Naive thymus-derived CD4-positive, alpha-beta T cell (primary cell): Measurements from ENCODE around the gene NRP1. TPM values are rescaled to one million over a fixed set of nuclear protein-coding genes. Genes with fewer than 3 reads are reported as not detected.

Experiments used
- ATAC-seq: fragments of 150-1000 bp; cut with Tn5 transposase; 2 replicates; pipeline ENCODE4 v1.10.0; 2021; ENCODE audit warnings: mild to moderate bottlenecking, moderate library complexity
- CTCF ChIA-PET: fragments of 350-600 bp; sonication (Branson Sonifier 250); formaldehyde crosslinking; loops from one replicate; lab custom pipeline; 2021; ENCODE audit warnings: antibody characterized with exemption; lab: Charles Lee
- POLR2A ChIA-PET: fragments of 350-600 bp; sonication (Branson Sonifier 250); formaldehyde crosslinking; loops from one replicate; lab custom pipeline; 2021; ENCODE audit warnings: antibody characterized with exemption, inconsistent platforms; lab: Charles Lee
- DNase-seq, 9 donors: peaks; one replicate each; pipeline versions ENCODE4 v3.0.0 to v3.0.0-alpha.2; 2020 to 2022; ENCODE audit warnings: mixed read lengths in 1 of 9
- H3K27ac ChIP-seq: one replicate; pipeline ENCODE4 v1.7.0; 2013; ENCODE audit warnings: mild to moderate bottlenecking, low read depth, low read length, moderate library complexity
- H3K27me3 ChIP-seq, 2 donors: one replicate each; pipeline ENCODE4 v1.7.0; 2013; ENCODE audit warnings: low read length in 2 of 2, mild to moderate bottlenecking in 2 of 2, moderate library complexity in 2 of 2; ENCODE audit not compliant: control insufficient read depth in 2 of 2, insufficient read depth in 2 of 2
- H3K36me3 ChIP-seq, 3 experiments: 1 replicate in 2 of 3; 2 replicates in 1 of 3; pipeline ENCODE4 v1.7.0; 2013; ENCODE audit warnings: low read length in 3 of 3, mild to moderate bottlenecking in 3 of 3, moderate library complexity in 1 of 3; ENCODE audit not compliant: insufficient read depth in 3 of 3, control insufficient read depth in 2 of 3
- H3K4me1 ChIP-seq, 2 donors: one replicate each; pipeline ENCODE4 v1.7.0; 2013; ENCODE audit warnings: low read length in 2 of 2, mild to moderate bottlenecking in 2 of 2, moderate library complexity in 1 of 2; ENCODE audit not compliant: control insufficient read depth in 2 of 2, insufficient read depth in 2 of 2
- H3K4me3 ChIP-seq: 2 replicates; pipeline ENCODE4 v1.7.0; 2013; ENCODE audit warnings: mild to moderate bottlenecking, low read length
- H3K9me3 ChIP-seq, 3 experiments: 1 replicate in 2 of 3; 2 replicates in 1 of 3; pipeline ENCODE4 v1.7.0; 2013; ENCODE audit warnings: low read length in 3 of 3; ENCODE audit not compliant: control insufficient read depth in 2 of 3
- H3K27ac Mint-ChIP-seq, 9 donors: one replicate each; pipeline ENCODE4 v1.8.0; 2020 to 2022; ENCODE audit warnings: mixed read lengths in 9 of 9, mild to moderate bottlenecking in 8 of 9, moderate library complexity in 5 of 9, inconsistent platforms in 2 of 9
- H3K27me3 Mint-ChIP-seq, 5 donors: one replicate each; pipeline ENCODE4 v1.8.0; 2021 to 2022; ENCODE audit warnings: mixed read lengths in 5 of 5, mild to moderate bottlenecking in 1 of 5
- H3K36me3 Mint-ChIP-seq, 5 donors: one replicate each; pipeline ENCODE4 v1.8.0; 2020 to 2022; ENCODE audit warnings: mixed read lengths in 5 of 5, mild to moderate bottlenecking in 3 of 5, inconsistent platforms in 1 of 5
- H3K4me1 Mint-ChIP-seq, 7 donors: one replicate each; pipeline ENCODE4 v1.8.0; 2020 to 2022; ENCODE audit warnings: mixed read lengths in 7 of 7, mild to moderate bottlenecking in 3 of 7, inconsistent platforms in 1 of 7
- H3K4me3 Mint-ChIP-seq, 10 donors: one replicate each; pipeline ENCODE4 v1.8.0; 2020 to 2022; ENCODE audit warnings: mild to moderate bottlenecking in 10 of 10, mixed read lengths in 10 of 10, moderate library complexity in 6 of 10, inconsistent platforms in 2 of 10
- H3K9me3 Mint-ChIP-seq, 11 donors: one replicate each; pipeline ENCODE4 v1.8.0; 2020 to 2022; ENCODE audit warnings: mixed read lengths in 11 of 11, mild to moderate bottlenecking in 4 of 11, inconsistent platforms in 1 of 11, moderate library complexity in 1 of 11
- intact Hi-C, 2 donors: fragments of 100-400 bp; cut with micrococcal nuclease; formaldehyde crosslinking; loops; one replicate each; pipeline ENCODE4 v1.15.1; 2023
- polyA plus RNA-seq, 2 donors: library from polyadenylated mRNA; unstranded; fragments of 300-500 nt; fragmentation: Illumina TruSeq; gene quantifications; one replicate each; pipeline ENCODE4 v1.2.3, GENCODE V29; 2021
- total RNA-seq, 6 experiments: library from RNA in 5 of 6; stranded (reverse) in 5 of 6; gene quantifications; 1 replicate in 5 of 6; 2 replicates in 1 of 6; pipeline ENCODE4 v1.2.3 and lab custom pipeline; 2021 to 2026

Gene NRP1
- total and polyA plus RNA-seq, 7 experiments from 2014 or later: 0.72 to 4.6 (median 1.6) TPM; not detected in 2

DNA sequence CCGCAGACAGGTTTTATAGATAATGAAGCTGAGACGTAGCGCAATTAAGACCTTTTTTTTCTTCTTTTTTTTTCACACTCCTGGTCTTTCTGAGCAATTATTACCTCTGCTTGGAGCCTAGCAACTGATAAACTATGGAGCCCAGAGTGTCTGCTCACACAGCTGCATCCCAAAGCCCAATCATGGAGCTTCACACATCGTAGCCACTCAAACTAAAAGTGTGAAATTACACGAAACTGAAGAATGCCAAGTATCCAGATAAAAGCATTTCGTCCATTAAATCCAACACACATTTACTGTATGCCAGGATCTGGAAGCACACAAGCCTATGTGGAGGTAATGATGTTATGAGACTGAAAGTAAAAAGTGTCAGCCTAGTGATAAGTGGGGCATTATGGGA is 97.6 kb downstream of the NRP1 start:
- ChIA-PET POLR2A (no interaction called here), CTCF (no interaction called here)
- intact Hi-C loops: no loop called here
- Mint-ChIP-seq H3K9me3 (no peaks in the 10 kb centered on the region), H3K4me1 (peaks cover 0 to 4% (median 0%) of the 10 kb centered on the region in 7 donors), H3K27ac (no peak overlapping the region), H3K27me3 (peaks cover 0 to 40% (median 0%) of the 10 kb centered on the region in 5 donors), H3K4me3 (no peak overlapping the region), H3K36me3 (no peaks in the 10 kb centered on the region)
- Histone ChIP-seq H3K36me3 (no peaks in the 10 kb centered on the region), H3K4me1 (no peaks in the 10 kb centered on the region), H3K9me3 (no peaks in the 10 kb centered on the region), H3K4me3 (no peak overlapping the region), H3K27ac (no peak overlapping the region), H3K27me3 (no peaks in the 10 kb centered on the region)
- ATAC-seq: no peak
- DNase-seq: no peak

GRCh38 chr10:33235951-33236350 is 98.5 kb downstream of the NRP1 start:
- DNase-seq (no peak), ATAC-seq (no peak)
- Mint-ChIP-seq H3K4me1 (peaks cover 0 to 4% (median 0%) of the 10 kb centered on the region in 7 donors), H3K27ac (no peak overlapping the region), H3K9me3 (no peaks in the 10 kb centered on the region), H3K27me3 (peaks cover 0 to 33% (median 0%) of the 10 kb centered on the region in 5 donors), H3K4me3 (no peak overlapping the region), H3K36me3 (peaks cover 0 to 2% (median 0%) of the 10 kb centered on the region in 5 donors)
- POLR2A ChIA-PET: no interaction called here
- Histone ChIP-seq H3K4me3 (no peak overlapping the region), H3K27ac (no peak overlapping the region), H3K36me3 (no peaks in the 10 kb centered on the region), H3K9me3 (no peaks in the 10 kb centered on the region), H3K4me1 (no peaks in the 10 kb centered on the region), H3K27me3 (no peaks in the 10 kb centered on the region)
- CTCF ChIA-PET: no interaction called here
- intact Hi-C loops: no loop called here

DNA sequence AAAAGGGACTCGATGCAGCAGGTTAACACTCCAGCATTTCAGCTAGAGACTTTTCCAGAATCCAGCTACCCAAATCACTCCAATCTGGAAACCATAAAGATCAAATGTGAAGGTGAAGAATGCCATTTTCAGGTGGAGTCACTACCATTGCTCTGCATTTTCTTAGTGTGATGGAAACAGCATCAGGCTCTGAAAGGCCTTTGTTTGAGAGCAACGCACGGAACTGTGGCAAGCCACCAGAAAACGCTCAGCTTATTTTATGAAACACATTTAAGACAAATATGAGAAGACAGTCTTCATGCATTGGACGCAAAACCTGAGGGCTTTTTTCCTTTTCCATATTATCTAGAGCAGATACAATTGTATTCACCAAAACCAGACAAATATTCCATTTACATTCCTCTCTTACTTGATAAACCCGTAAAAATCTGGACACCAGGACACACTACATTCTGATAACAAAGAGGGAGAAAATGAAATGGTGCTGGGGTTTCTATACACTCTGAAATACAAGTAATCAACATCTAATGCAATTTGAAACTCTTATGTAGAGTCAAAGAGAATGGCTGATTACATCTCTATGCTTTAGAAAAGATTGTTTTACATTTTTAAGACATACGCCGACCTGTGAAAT is 99.1 kb downstream of the NRP1 start:
- DNase-seq: no peak
- H3K9me3 Mint-ChIP-seq: no peaks in the 10 kb centered on the region
- H3K4me3 ChIP-seq: no peak overlapping the region
- H3K36me3 ChIP-seq: no peaks in the 10 kb centered on the region
- H3K9me3 ChIP-seq: no peaks in the 10 kb centered on the region
- ATAC-seq: no peak
- peaks cover 0 to 33% (median 0%) of the 10 kb centered on the region in 5 donors for H3K27me3 Mint-ChIP-seq
- no peak overlapping the region for H3K27ac ChIP-seq
- no peaks in the 10 kb centered on the region for H3K4me1 ChIP-seq
- ChIA-PET CTCF (no interaction called here), POLR2A (no interaction called here)
- no peaks in the 10 kb centered on the region for H3K27me3 ChIP-seq
- peaks cover 0 to 4% (median 0%) of the 10 kb centered on the region in 7 donors for H3K4me1 Mint-ChIP-seq
- intact Hi-C loops: no loop called here
- H3K36me3 Mint-ChIP-seq: peaks cover 0 to 2% (median 0%) of the 10 kb centered on the region in 5 donors
- H3K4me3 Mint-ChIP-seq: no peak overlapping the region
- no peak overlapping the region for H3K27ac Mint-ChIP-seq

DNA sequence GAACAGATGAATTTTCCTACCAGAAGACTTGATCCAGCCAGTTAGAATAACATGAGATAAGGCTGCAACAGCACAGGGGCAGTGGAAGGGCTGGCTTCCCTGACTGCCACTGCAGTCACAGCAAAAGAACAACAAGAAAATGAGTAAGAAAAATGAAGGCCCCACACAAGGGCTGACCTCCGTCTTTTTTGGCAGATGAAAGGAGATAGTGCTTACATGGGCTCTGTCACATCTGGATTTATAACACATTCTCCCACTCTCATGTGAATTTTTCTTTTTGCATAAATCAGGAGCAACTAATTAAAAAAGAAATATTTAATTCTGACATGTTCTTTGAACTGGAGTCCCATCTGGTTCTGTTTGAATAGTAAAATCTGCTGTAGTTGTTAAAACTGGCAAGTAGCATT is 99.6 kb downstream of the NRP1 start:
- no peak overlapping the region for H3K4me3 ChIP-seq
- peaks cover 0 to 34% (median 0%) of the 10 kb centered on the region in 5 donors for H3K27me3 Mint-ChIP-seq
- DNase-seq (no peak), ATAC-seq (no peak)
- H3K9me3 Mint-ChIP-seq: no peaks in the 10 kb centered on the region
- H3K9me3 ChIP-seq: no peaks in the 10 kb centered on the region
- no peak overlapping the region for H3K4me3 Mint-ChIP-seq
- no peaks in the 10 kb centered on the region for H3K36me3 ChIP-seq
- peaks cover 0 to 2% (median 0%) of the 10 kb centered on the region in 5 donors for H3K36me3 Mint-ChIP-seq
- H3K27me3 ChIP-seq: no peaks in the 10 kb centered on the region
- H3K4me1 Mint-ChIP-seq: peaks cover 0 to 4% (median 0%) of the 10 kb centered on the region in 7 donors
- H3K27ac Mint-ChIP-seq: no peak overlapping the region
- CTCF ChIA-PET: no interaction called here
- POLR2A ChIA-PET: no interaction called here
- H3K27ac ChIP-seq: no peak overlapping the region
- intact Hi-C loops: no loop called here
- H3K4me1 ChIP-seq: no peaks in the 10 kb centered on the region

- no peaks in the 10 kb centered on the region for H3K36me3 ChIP-seq
- peaks cover 0 to 26% (median 0%) of the 10 kb centered on the region in 5 donors for H3K27me3 Mint-ChIP-seq
- intact Hi-C loops: no loop called here
- ATAC-seq: no peak
- no peaks in the 10 kb centered on the region for H3K9me3 Mint-ChIP-seq
- no peak overlapping the region for H3K27ac Mint-ChIP-seq
- H3K4me3 ChIP-seq: no peak overlapping the region
- no peak overlapping the region for H3K4me3 Mint-ChIP-seq
- ChIA-PET CTCF (interaction anchor here (0.6 kb wide), 1 partner anchor 123 kb away, joined by 3 read pairs; no protein-coding TSS in a partner anchor), POLR2A (no interaction called here)
- H3K9me3 ChIP-seq: no peaks in the 10 kb centered on the region
- no peaks in the 10 kb centered on the region for H3K4me1 ChIP-seq
- peaks cover 0 to 2% (median 0%) of the 10 kb centered on the region in 5 donors for H3K36me3 Mint-ChIP-seq
- H3K27me3 ChIP-seq: no peaks in the 10 kb centered on the region
- peaks cover 0 to 4% (median 0%) of the 10 kb centered on the region in 7 donors for H3K4me1 Mint-ChIP-seq
- no peak for DNase-seq
- H3K27ac ChIP-seq: no peak overlapping the region
These were observed 100.8 kb downstream of the NRP1 start for GRCh38 chr10:33233635-33234034.

- Mint-ChIP-seq H3K36me3 (peaks cover 0 to 2% (median 0%) of the 10 kb centered on the region in 5 donors), H3K27ac (no peak overlapping the region), H3K4me1 (peaks cover 0 to 4% (median 0%) of the 10 kb centered on the region in 7 donors), H3K27me3 (peaks cover 0 to 28% (median 0%) of the 10 kb centered on the region in 5 donors), H3K9me3 (no peaks in the 10 kb centered on the region), H3K4me3 (no peak overlapping the region)
- ATAC-seq (no peak), DNase-seq (no peak)
- no peak overlapping the region for H3K4me3 ChIP-seq
- ChIA-PET CTCF (interaction anchor here (0.6 kb wide), 1 partner anchor 123 kb away, joined by 3 read pairs; no protein-coding TSS in a partner anchor), POLR2A (no interaction called here)
- no peaks in the 10 kb centered on the region for H3K4me1 ChIP-seq
- H3K36me3 ChIP-seq: no peaks in the 10 kb centered on the region
- no peak overlapping the region for H3K27ac ChIP-seq
- H3K27me3 ChIP-seq: no peaks in the 10 kb centered on the region
- H3K9me3 ChIP-seq: no peaks in the 10 kb centered on the region
- intact Hi-C loops: no loop called here
These were observed 101.2 kb downstream of the NRP1 start for GRCh38 chr10:33233221-33233620.
